C4-2B (cell line): ENCODE results near the gene APCDD1L.

Experiments
- H3K27ac ChIP-seq: fragments of 450-650 bp; 2 replicates; pipeline ENCODE4 v1.5.1; 2017
- ZFX ChIP-seq: fragments of 450-650 bp; IDR thresholded peaks from 2 replicates; pipeline ENCODE4 v1.6.1; 2017
- TF ChIP-seq, protein P1 (sequence below): fragments of 450-650 bp; conservative IDR thresholded peaks from 2 replicates; pipeline ENCODE4 v1.5.1; 2017; ENCODE audit warnings: mild to moderate bottlenecking

Gene APCDD1L

GRCh38 chr20:58547623-58548475 is 32.6 kb upstream of the APCDD1L start:
- TF ChIP-seq ZFX: no peak
- TF ChIP-seq, protein P1, sequence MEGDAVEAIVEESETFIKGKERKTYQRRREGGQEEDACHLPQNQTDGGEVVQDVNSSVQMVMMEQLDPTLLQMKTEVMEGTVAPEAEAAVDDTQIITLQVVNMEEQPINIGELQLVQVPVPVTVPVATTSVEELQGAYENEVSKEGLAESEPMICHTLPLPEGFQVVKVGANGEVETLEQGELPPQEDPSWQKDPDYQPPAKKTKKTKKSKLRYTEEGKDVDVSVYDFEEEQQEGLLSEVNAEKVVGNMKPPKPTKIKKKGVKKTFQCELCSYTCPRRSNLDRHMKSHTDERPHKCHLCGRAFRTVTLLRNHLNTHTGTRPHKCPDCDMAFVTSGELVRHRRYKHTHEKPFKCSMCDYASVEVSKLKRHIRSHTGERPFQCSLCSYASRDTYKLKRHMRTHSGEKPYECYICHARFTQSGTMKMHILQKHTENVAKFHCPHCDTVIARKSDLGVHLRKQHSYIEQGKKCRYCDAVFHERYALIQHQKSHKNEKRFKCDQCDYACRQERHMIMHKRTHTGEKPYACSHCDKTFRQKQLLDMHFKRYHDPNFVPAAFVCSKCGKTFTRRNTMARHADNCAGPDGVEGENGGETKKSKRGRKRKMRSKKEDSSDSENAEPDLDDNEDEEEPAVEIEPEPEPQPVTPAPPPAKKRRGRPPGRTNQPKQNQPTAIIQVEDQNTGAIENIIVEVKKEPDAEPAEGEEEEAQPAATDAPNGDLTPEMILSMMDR: no peak

GRCh38 chr20:58546756-58547622 is 31.8 kb upstream of the APCDD1L start:
- TF ChIP-seq ZFX: no peak
- TF ChIP-seq, protein P1: no peak
- H3K27ac ChIP-seq: no peak overlapping the region

More at GRCh38 chr20:58547623-58548475, 32.6 kb upstream of the APCDD1L start:
- no peak overlapping the region for H3K27ac ChIP-seq

- H3K27ac ChIP-seq: no peak overlapping the region
- no peak for TF ChIP-seq ZFX
- TF ChIP-seq, protein P1: no peak
Observed at GRCh38 chr20:58546416-58546711, 31.2 kb upstream of the APCDD1L start.

- H3K27ac ChIP-seq: no peak overlapping the region
- TF ChIP-seq, protein P1: no peak
- no peak for TF ChIP-seq ZFX
Observed at GRCh38 chr20:58545565-58546415, 30.6 kb upstream of the APCDD1L start.

DNA sequence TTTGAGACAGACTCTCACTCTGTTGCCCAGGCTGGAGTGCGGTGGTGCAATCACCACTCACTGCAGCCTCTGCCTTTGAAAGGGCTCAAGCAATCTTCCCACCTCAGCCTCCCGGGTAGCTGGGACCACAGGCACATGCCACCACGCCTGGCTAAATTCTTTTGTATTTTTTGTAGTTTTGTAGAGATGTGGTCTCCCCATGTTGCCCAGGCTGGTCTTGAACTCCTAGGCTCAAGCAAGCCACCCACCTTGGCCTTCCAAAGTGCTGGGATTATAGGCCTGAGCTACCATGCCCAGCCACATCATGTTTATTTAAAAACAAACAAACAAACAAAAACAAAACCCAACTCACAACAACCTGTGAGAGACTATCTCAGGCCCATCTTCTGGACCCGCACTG is 29.7 kb upstream of the APCDD1L start:
- TF ChIP-seq, protein P1: no peak
- TF ChIP-seq ZFX: no peak
- no peak overlapping the region for H3K27ac ChIP-seq

DNA sequence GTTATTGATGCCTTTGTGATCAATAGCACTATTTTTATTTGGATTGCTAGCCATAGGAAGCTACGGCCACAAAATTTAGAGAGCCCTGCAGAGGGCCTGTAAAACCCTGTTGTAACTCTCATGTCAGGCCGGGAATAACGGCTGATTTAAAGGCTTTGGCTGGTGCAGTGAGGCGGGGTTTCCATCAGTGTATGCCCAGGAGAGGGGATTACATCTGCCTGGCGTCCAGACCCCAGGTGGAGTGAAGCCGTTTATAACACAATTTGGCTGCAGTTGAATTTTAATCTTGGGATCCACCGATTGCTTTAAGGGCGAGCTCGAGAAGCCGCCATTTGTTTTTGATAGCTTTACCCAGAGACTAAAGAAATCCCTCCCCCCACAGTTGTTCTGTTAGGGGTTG is 29.1 kb upstream of the APCDD1L start:
- no peak overlapping the region for H3K27ac ChIP-seq
- TF ChIP-seq, protein P1: no peak
- no peak for TF ChIP-seq ZFX
